ENCODE results near the gene ACTR2.

- TF ChIP-seq CTCF (conservative IDR thresholded peaks at IDR 0.05) (no peak), EZH2 (IDR thresholded peaks at IDR 0.05; ENCODE audit: low read depth) (no peak)
Observed at GRCh38 chr2:65277791-65278483, 50.3 kb downstream of the ACTR2 start.
